GM18519 (cell line): ENCODE results near the gene FAM222B.
"Not testable (repeated sequence)": the region's sequence is repeated elsewhere in the genome, so short reads cannot be mapped to it uniquely, and the experiment has no call there.

Experiments used
- ATAC-seq: cut with Tn5 transposase; IDR thresholded peaks from one replicate; pipeline ENCODE4 v1.9.1; 2021; ENCODE audit warnings: mild to moderate bottlenecking, moderate library complexity; ENCODE audit not compliant: unreplicated experiment, low FRiP score

The FAM222B gene, protein sequence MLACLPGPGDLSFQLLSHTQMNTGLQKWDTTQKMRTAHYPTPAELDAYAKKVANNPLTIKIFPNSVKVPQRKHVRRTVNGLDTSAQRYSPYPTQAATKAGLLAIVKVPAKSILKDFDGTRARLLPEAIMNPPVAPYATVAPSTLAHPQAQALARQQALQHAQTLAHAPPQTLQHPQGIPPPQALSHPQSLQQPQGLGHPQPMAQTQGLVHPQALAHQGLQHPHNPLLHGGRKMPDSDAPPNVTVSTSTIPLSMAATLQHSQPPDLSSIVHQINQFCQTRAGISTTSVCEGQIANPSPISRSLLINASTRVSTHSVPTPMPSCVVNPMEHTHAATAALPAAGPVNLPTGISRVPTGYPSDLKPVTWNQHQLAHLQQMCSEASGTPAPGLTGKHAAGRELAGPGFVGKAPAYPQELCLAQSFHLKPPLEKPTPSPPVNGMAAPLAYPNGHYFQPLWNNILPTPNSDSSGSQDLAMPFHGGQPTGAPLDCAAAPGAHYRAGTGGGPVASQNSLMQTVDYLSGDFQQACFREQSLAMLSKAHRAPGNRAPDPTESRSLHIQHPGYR

DNA sequence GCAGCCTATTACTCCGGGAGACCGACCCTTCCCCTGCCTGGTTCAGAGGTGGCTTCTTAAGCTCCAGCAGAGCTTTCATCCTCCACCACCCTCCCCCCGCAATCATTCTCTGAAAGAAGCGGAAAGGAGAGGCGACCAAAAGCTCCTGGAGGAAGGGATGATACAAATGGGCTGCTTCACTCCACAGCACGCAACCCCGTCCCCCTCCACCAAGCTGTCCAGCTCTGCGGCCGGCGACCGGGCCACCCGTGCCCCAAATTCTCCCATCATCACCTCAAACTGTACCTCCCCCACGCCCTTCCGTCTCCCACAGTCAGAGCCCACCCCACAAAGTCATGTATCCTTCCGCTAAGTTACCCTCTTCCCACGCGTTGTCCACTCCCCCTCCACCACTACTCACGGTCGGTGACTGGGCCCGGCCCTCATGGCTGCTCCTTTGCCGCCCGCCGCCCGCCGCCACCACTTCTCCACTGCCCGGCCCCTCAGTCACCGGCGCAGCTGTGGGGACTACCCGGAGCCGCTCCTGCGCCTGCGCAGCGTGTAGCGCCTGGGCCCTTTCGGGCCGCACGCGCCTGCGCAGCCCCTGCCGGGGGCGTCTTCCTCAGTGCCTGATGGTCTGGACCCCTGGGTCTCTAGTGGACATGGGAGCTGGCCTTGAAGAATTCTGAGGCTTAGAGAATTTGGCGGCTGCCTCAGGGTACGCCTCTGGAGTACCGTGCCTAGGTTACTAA lies at the start of gene FAM222B:
Gene FAM222B (minus strand): TSS at position 509 of the 731 bp plus-strand sequence. CDS start 76,123 bp downstream, outside the sequence.
- no peak for ATAC-seq

DNA sequence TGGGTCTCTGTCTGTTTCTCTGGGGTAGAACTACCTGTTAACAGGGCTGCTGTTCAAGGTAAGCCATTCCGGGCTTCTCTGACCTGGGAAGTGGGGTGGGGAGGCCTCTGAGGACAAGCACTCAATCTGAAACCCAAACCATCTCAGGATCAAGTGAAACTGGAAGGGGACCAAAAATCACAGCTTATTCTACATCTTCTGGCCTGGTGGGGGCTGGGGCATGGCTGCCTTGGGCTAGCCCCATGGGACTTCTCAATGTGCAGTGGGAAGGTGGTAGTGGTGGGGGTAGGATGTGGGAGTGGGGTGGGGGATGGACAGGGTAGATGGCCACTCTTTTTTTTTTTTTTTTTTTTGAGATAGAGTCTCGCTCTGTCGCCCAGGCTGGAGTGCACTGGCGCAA lies 49.4 kb upstream of the FAM222B start:
- no peak for ATAC-seq

DNA sequence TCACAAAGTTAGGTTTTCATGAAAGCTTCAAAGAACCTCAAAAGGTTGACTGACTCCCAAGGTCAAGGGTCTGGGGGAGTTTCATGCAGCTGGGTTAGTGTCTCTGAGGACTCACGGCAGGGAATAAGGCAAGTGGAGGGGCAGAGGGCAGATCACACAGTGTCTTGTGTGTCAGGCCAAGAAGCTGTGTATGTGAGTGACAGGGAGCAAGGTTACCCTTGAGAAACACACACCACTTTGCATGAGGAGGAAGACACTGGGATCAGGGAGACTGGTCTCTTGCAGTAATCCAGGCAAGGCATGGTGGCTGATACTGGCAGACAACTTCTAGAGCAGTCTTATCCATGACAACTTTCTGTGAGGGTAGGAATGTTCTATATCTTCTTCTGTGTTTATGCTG lies 48.6 kb upstream of the FAM222B start:
- ATAC-seq, result no peak

DNA sequence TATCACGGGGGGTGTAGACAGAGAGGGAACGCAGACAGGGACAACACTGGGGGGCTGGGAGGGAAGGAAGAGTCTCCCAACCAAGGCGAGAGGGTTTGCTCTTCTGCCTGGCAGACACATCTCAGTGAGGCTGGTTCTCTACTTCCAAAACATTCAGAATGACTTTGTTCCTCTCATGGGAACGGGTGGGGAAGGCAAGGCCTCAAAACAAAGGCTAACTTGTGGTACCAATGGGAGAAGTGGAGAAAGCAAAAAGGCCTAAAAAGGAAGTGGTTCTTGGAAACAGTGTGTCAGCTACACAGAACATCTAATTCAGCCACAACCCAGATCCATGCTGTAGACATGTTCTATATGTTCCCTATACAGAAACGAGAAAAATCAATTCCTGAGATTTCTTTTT lies 47.4 kb upstream of the FAM222B start:
- no peak for ATAC-seq

DNA sequence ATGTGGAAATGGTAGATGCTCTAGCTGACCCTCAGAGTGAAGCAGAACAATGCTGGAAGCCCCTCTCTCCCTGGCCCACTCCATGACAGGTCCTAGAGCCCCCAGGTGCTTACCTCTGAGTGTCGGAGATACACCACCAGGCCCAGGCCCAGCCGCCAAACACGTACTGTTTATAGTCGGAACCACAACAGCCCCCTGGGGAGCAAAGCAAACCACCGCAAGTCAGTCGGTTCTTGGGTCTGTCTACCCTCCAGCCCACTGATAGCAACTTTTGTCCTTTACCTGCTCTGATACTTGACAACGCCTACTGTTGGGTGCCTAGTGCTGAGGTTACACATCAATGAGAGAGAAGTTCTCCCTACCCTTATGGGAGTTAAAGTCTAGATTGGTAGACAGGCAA lies 46.2 kb upstream of the FAM222B start:
- no peak for ATAC-seq

DNA sequence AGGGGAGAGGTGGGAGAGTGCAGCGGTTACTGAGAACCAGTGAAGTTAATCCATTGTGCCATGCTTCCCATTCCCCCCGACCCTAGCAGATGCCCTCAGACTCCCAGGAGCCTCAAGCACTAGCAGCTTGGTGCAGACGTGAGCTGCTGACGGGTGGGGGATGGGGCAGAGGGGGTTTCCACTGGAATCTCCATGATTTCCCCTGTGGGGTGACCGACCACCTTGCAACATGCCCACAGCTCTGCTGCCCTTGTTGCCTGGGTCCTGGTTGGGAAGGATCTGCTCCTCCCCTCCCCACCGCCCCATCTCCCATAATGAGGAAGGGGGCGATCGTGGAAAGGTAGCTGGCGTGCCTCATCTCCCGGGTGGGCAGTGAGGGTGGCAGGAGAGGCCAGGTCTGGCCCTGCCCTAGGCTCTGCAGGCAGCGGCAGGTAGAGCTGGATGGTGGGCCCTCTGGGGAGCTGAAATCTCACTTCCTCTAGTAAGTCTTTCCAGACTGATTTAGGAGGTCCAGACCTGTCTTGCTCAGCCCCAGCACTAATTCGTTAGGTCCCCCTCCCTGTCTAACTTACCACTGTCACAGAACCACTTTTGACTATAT lies 45.4 kb upstream of the FAM222B start:
- ATAC-seq, result no peak

DNA sequence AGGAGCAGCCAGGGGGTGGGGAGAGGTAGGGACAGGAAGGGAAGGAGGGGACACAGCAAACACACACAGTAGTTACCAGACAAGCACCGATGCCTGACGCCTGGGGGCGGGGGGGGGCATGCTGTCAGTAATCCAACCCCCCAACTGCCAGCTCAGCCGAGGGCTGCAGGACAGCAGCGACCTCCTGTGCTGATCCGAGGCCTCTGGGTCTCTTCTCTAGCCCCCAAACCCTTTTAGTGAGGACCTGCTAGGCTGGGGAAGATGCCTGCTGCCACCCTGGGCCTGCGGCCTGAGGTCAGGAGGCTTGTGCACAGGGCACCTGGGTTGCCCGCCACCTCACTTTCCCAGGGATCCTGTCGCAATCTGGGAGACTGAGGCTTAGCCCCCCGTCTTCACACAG lies 43.4 kb upstream of the FAM222B start:
- no peak for ATAC-seq

DNA sequence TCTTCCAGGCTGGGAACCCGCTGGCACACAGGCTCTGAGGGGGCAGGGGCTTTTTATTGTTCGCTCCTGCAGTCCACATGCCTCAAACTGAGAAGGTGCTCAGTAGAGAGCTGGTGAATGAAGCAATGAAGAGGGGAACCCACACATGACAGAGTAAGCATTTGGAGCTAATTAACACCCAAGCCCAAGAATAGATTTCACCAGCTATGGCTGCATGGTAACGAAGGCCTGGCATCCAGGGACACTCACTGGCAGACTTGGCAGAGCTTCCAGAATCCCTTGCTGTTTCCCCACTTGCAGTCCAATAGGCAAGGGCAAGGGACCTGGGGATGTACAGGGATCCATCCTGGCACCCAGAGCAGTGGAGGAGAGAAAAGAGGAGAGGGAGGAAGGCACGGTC lies 42.8 kb upstream of the FAM222B start:
- ATAC-seq, result no peak

DNA sequence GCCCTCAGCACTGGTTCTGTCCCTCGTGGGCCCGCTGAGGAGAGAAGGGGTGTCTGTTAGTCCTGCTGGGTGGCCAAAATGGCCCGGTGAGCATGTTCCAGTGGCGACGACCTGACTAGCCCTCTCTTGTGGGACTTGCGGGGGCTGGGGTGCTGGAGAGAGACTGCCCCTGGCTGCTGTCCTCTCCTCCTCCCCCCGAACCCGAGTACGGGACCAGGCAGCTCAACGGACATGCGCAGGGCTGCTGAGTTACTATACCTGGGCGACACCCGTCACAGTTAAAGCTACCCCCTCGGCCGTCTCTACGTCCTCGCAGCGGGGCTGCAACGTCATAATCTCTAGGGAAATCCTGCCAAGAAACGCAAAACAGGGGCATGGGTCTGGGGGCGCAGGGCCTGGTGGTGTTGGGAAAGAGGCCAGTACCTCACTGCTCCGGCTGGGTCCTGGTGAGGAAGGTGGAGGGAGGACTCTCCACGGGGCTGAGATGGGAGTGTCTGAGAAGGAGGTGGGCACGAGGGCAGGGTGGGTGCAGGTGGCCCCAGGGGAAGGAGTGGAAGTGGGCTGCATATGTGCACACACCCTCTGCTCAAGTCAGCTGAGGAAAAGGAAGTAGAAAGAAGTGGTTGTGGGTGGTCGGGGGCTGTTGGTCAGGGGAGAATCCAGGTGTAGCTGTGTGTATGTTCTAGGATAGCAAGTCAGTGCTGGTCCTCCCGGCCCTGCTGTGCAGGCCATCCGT lies 41.5 kb upstream of the FAM222B start:
- no peak for ATAC-seq

DNA sequence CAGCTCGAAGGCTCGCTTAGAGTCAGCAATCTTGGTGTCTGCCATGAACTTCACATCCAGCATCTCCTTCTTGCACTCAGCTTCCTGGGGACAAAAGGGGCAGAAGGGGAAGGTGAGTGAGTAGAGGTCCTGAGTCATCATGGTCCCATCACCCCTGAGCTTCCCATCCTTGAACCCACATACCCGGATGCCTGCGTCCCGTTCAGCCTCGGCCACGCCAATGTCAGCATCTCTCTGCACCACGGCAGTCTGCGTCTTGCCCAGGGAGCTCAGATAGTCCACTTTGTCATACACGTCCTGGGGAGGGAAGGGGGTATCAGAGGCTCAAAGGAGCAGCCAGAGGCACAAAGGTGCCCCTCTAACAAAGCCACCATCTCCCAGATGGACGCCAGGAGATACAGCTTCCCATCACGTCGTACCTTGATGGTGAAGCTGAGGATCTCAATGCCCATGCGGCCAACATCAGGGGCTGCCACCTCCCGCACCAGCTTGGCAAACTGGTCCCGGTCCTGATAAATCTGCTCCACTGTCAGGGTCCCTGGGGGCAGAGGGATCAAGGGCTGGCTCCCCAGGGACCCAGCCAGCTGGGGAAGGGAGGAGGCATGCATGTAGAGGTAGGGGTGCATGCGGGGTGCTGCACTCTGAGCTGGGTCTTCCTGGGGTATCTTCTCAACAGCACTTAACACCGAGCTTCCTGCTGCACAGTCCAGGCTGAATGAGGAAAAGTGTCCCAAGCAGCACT lies 39.7 kb upstream of the FAM222B start:
- ATAC-seq, result no peak

DNA sequence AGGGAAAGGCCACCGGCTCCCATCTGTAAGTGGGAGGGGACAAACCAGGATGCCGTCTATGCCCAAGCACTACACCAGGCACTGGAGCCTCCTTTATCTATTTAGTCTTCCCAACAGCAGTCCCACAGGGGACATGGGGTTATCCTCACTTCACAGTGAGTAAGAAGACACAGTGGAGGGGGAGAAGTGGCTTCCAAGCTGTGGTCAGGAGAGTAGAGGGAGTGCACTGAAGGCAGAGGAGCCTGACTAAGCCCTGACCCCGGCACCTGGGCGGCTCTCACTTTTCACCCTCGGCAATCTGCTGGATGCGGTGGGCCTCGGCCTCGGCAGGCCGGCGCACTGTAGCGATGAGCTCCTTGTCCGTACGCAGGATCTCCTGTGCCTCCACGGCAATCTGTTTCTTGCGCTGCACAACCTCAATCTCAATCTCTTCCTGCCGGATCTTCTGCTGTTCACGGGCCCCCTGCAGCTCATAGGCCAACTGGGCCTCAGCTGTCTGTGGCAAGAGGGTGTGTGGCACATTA lies 39.0 kb upstream of the FAM222B start:
- ATAC-seq, result no peak

DNA sequence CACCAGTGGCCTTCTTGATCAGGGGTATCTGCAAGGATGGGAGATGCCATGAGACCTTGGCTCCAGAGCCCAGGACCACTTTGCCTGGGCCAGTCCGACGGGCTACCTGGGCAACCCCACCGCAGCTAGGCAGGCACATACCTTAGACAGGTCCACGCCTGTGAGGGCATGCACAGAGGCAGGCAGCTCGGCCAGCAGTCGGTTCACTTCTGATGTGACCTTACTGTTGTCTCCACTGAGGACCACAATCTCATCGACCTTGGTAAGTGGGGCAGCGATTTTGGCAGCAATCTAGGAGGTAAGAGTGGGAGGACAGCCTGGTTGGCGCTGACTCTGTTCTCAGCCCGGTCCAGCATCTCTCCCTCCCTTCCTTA lies 38.0 kb upstream of the FAM222B start:
- ATAC-seq, result no peak

DNA sequence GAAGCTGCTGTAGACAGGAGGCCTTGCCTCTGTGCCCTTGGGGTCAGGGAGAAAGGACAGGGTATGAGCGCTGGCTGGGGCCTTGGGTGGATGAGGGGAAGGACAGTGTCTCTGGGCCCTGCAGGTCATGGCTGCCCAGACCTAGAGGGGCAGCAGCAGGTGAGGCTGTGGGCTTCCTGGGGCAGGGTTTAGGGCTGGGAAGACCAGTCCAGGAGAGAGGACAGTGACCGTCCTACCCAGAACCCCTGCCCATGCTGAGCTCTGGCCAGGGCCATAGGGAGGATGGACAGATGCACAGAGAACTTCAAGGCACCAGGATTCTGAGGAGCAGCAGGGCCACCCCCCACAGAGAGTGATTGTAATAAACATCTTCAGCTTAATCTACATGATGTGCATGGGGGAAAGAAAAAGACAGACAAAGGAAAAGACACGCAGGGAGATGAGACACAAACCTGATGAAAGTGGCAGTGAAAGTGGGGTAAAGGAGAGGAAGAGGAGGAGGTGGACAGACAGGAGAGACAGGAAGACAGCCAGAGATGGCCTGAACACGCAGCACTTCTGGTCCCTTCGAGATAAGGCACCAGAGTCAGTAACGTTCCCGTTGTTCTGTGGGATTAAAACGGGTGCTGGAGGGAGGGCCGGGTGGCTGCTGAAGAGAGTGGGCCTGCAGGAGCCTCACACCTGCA lies 37.4 kb upstream of the FAM222B start:
- ATAC-seq, result no peak

DNA sequence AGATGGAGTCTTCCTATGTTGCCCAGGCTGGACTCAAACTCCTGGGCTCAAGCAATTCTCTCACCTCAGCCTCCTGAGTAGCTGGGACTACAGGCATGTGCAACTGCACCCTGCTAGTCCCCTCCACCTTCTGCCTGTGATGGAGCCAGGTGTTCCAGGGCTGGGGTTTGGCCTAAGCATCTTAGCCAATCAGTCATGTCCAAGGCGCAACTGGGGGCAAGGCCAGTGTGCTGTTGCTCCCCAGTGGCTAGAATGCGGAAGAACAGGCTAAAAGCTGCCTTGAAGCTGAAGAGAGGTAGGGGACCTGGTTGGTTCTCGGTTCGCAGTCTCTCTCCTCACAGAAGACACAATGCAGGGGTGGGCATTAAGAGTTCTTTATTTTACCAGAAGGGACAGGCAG lies 36.4 kb upstream of the FAM222B start:
- no peak for ATAC-seq

DNA sequence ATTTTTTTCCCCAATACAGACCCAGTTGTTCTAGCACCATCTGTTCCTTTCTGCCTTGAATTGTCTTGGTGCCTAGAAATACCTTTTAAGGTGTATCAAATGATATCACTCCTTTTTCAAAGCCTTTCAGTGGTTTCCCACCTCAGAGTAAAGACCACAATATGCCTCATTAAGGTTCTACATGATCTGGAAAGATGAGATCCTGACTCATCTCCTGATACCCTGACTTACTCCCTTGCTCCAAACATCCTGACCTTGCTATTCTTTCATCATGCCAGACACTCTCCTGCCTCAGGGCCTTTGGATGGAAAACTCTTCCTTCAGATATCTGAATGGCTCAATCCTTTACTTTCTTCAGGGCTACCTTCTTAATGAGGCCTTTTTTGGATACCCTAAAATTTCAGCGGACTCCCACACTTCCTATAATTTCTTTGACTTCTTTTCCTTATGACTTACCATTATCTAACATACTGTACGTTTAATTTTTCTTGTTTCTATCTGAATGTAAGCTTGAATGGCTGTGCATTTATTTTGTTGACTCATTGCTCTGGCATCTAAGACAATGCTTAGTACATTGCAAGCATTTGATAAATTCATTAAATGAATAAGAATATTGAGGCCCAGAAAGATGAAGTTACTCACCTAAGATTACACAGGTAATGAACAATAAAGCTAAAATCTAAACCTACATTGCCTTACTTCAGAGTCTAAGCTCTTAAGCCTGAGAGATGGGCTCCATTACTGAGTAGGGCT lies 35.7 kb upstream of the FAM222B start:
- no peak for ATAC-seq

DNA sequence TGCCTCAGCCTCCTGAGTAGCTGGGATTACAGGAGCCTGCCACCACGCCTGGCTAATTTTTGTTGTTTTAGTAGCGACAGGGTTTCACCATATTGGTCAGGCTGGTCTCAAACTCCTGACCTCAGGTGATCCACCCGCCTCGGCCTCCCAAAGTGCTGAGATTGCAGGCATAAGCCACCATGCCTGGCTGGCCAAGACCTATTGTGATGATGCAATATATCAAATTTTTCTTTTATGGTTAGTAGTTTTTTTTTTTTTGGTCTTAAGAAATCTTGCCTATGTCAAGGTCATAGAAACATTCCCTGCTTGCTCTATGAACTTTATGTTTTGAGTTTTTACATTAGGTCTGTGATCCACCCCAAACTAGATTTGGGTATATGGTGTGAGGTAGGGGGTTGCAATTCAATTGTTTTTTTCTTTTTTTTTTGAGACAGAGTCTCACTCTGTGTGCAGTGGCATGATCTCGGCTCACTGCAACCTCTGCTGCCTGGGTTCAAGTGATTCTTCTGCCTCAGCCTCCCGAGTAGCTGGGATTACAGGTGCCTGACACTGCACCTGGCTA lies 34.6 kb upstream of the FAM222B start:
- ATAC-seq, result not testable (repeated sequence)

DNA sequence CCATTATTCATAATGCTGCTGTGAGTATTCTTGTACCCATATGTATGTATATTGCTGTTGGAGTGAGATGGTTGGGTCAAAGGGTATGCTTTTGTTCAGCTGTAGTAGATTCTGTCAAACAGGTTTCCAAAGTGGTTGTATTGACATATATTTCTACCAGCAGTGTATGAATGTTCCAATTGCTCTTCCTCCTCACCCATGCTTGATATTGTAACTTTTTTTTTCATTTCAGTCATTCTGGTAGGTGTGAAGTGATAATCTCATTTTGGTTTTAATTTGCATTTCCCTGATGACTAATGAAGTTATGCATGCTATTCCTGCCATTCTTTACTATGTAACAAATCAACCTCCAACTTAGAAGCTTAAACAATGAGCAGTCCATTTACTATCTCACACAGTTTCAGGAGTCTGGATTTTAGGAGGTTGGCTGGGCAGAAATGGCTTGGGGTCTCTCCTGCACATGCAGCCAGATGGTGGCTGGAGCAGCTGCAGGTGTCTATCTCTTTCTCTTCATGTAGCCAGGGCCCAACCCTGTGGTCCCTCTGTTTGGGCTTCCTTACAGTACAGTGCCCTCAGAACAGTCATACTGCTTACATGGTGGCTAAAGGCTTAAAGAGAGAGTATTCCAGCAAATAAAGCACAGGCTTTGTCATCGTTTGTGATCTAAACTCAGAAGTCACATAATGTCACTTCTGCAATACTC lies 33.4 kb upstream of the FAM222B start:
- no peak for ATAC-seq

DNA sequence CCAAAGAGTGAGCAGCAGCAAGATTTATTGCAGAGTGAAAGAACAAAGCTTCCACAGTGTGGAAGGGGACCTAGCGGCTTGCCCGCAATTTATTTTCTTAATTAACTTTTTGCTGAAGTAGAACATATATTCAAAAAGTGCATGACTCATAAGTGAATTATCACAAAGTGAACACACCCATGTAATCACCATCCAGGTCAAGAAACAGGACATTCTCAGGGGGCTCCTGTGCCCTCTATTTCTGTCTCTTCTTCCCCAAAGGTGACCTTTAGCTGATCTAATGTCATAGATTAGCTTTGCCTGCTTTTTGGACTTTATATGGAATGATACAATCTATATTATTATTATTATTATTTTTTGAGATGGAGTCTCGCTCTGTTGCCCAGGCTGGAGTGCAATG lies 32.2 kb upstream of the FAM222B start:
- ATAC-seq, result no peak
